ENCODE measurements around the gene PRKN.

The PRKN gene

GRCh38 chr6:162528538-162528937 lies 199.0 kb downstream of the PRKN start:
- no peak for DNase-seq

GRCh38 chr6:162526960-162527359 lies 200.6 kb downstream of the PRKN start:
- no peak for DNase-seq

- no peak for DNase-seq
These were observed 202.4 kb downstream of the PRKN start for GRCh38 chr6:162525181-162525580.

- DNase-seq, result no peak
These were observed 214.8 kb downstream of the PRKN start for GRCh38 chr6:162512744-162513143.

GRCh38 chr6:162497389-162497788 lies 230.2 kb downstream of the PRKN start:
- no peak for DNase-seq

- no peak for DNase-seq
These were observed 233.6 kb downstream of the PRKN start for GRCh38 chr6:162493917-162494316.

GRCh38 chr6:162491637-162492036 lies 235.9 kb downstream of the PRKN start:
- no peak for DNase-seq

GRCh38 chr6:162489101-162489976 lies 238.2 kb downstream of the PRKN start:
- no peak for DNase-seq

- no peak for DNase-seq
These were observed 239.1 kb downstream of the PRKN start for GRCh38 chr6:162488444-162488843.

- DNase-seq, result no peak
These were observed 242.1 kb downstream of the PRKN start for GRCh38 chr6:162485464-162485863.

- DNase-seq, result no peak
These were observed 245.6 kb downstream of the PRKN start for GRCh38 chr6:162481938-162482337.

- DNase-seq, result no peak
These were observed 246.2 kb downstream of the PRKN start for GRCh38 chr6:162481320-162481719.

- DNase-seq, result no peak
These were observed 249.3 kb downstream of the PRKN start for GRCh38 chr6:162478192-162478671.

- DNase-seq, result no peak
These were observed 252.8 kb downstream of the PRKN start for GRCh38 chr6:162474722-162475121.

GRCh38 chr6:162471842-162472241 lies 255.7 kb downstream of the PRKN start:
- no peak for DNase-seq

GRCh38 chr6:162468326-162468725 lies 259.2 kb downstream of the PRKN start:
- no peak for DNase-seq

GRCh38 chr6:162467679-162468078 lies 259.9 kb downstream of the PRKN start:
- no peak for DNase-seq

GRCh38 chr6:162463576-162463975 lies 264.0 kb downstream of the PRKN start:
- no peak for DNase-seq

- DNase-seq, result no peak
These were observed 267.6 kb downstream of the PRKN start for GRCh38 chr6:162459985-162460384.

GRCh38 chr6:162450358-162450757 lies 277.2 kb downstream of the PRKN start:
- no peak for DNase-seq

- DNase-seq, result no peak
These were observed 279.3 kb downstream of the PRKN start for GRCh38 chr6:162448294-162448693.

GRCh38 chr6:162443101-162443500 lies 284.5 kb downstream of the PRKN start:
- DNase-seq, result no peak

GRCh38 chr6:162442687-162443086 lies 284.9 kb downstream of the PRKN start:
- no peak for DNase-seq

GRCh38 chr6:162441991-162442390 lies 285.6 kb downstream of the PRKN start:
- no peak for DNase-seq

GRCh38 chr6:162438980-162439379 lies 288.6 kb downstream of the PRKN start:
- DNase-seq, result no peak

Data from CD4-positive, alpha-beta T cell treated with Interleukin-17A for 4 hours (primary cell).